Measurements from ENCODE around the gene ACOX1.

The ACOX1 gene

DNA sequence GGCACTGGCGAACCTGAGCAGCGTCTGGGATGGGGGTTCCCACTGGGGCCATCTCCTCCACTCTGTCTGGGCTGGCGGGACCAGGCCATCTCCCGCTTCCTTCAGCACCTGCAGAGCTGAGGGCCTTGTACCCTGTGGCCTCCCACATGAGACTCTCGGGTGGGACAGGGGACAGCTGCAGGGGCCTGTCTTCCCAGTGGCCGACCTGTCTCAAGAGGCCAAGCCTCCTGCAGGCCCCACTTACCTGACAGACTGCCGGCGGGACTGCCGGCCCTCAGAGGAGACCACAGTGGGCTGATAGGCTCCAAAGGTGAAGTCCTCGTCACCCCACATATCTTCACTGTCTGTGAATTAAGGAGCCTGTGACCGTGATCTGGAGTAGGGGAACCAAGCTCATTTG, 53.9 kb downstream of the ACOX1 start:
- no peak overlapping the region for H3K4me3 ChIP-seq (ENCODE audit: control insufficient read depth, low read depth, low read length)
- DNase-seq (ENCODE audit: low read depth): no peak
- no peak for TF ChIP-seq CTCF (conservative IDR thresholded peaks at IDR 0.05; ENCODE audit: control insufficient read depth, insufficient read depth, low read depth, low read length)

- TF ChIP-seq CTCF (conservative IDR thresholded peaks at IDR 0.05; ENCODE audit: control insufficient read depth, insufficient read depth, low read depth, low read length): no peak
- H3K4me3 ChIP-seq (ENCODE audit: control insufficient read depth, low read depth, low read length): no peak overlapping the region
- DNase-seq (ENCODE audit: low read depth): no peak
These were observed 55.7 kb downstream of the ACOX1 start for GRCh38 chr17:75922963-75923874.

DNA sequence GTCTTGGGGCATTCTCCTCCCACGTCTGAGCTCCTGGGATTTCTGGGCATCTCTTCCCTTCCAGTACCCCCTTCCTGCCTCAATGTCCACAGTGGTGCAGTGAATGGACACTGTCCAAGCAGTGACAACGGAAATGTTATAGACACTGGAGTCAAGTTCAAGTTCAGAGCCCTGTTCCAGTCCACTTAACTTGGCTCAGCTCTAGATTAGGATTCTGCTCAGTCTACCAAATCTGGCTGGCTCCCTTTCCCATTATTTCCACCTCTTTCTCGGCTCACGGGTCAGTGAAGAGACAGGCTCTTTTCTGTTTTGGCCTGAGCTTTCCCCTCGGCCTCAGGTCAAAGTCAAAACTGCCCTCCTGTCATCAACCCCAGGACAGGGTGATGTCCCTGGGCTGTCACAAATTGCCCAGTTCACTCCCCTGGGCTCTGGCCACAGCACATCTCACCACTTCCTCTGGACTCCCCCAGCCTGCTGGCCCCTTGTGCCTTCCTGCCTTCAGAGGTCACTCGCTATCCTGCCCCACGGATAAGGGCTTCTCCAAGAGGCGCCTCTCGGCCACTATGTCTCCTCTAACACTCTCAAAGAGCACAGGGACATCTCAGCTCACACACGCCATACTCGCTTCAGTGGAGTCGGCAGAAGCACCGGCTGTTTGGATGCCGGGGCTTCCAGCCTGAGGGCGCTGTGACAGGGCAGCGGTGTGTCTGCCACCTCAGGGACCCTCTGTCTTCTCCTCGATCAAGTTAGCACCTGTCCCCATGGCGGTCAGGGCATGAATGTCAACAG, 56.6 kb downstream of the ACOX1 start:
- TF ChIP-seq CTCF (conservative IDR thresholded peaks at IDR 0.05; ENCODE audit: control insufficient read depth, insufficient read depth, low read depth, low read length): no peak
- DNase-seq (ENCODE audit: low read depth): no peak
- H3K4me3 ChIP-seq (ENCODE audit: control insufficient read depth, low read depth, low read length): no peak overlapping the region

- no peak overlapping the region for H3K4me3 ChIP-seq (ENCODE audit: control insufficient read depth, low read depth, low read length)
- no peak for DNase-seq (ENCODE audit: low read depth)
- TF ChIP-seq CTCF (conservative IDR thresholded peaks at IDR 0.05; ENCODE audit: control insufficient read depth, insufficient read depth, low read depth, low read length): no peak
These were observed 57.4 kb downstream of the ACOX1 start for GRCh38 chr17:75921596-75921995.

DNA sequence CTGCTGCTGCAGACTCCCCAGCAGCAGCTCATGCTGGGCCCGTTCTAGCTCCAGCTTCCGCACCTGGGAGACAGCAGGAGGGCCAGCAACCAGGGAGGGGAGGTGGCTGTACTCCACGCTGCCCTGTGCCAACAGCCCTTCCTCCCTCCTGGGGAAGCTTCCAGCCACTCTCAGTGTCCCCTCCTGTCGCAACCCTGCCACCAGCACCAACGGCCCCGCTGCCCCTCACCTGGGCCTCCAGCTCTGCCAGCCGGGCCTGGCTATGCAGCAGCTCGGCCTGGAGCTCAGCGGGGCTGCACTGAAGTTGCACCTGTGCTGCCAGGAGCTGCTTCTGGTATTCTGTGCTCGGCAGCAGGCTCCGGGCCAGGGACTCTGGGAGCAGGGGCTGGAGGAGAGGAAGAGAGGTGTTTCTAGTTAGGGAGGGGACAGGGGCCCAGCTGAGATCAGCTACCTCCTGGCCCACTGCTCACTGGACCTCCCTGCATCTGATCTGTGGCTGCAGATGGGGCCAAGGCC, 58.9 kb downstream of the ACOX1 start:
- no peak for DNase-seq (ENCODE audit: low read depth)
- TF ChIP-seq CTCF (conservative IDR thresholded peaks at IDR 0.05; ENCODE audit: control insufficient read depth, insufficient read depth, low read depth, low read length): no peak
- no peak overlapping the region for H3K4me3 ChIP-seq (ENCODE audit: control insufficient read depth, low read depth, low read length)

DNA sequence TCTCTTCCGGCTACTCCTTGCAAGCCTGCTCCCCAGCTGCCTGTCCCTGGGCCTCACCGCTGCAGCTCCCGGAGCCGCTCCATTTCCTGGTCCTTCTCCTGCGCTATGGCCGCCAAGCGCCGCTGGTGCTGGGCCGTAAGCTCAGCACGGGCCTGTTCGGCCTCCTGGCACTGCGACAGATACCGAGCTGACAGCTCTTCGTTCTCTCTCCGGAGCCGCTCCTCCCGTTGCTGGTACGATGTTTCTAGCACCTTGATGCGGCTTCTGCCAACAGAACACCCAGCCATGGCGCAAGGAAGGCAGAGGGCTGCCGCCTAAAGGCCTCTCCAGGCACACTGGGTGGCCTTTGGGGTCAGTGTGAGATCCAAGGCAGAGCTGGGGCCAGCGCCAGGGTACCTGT, 59.4 kb downstream of the ACOX1 start:
- no peak for TF ChIP-seq CTCF (conservative IDR thresholded peaks at IDR 0.05; ENCODE audit: control insufficient read depth, insufficient read depth, low read depth, low read length)
- no peak overlapping the region for H3K4me3 ChIP-seq (ENCODE audit: control insufficient read depth, low read depth, low read length)
- no peak for DNase-seq (ENCODE audit: low read depth)

All from fibroblast of mammary gland (primary cell).